ENCODE results near the gene PLCL2.

PLCL2 gene

GRCh38 chr3:17132286-17133115, 247.7 kb downstream of the PLCL2 start:
- DNase-seq = no peak

DNA sequence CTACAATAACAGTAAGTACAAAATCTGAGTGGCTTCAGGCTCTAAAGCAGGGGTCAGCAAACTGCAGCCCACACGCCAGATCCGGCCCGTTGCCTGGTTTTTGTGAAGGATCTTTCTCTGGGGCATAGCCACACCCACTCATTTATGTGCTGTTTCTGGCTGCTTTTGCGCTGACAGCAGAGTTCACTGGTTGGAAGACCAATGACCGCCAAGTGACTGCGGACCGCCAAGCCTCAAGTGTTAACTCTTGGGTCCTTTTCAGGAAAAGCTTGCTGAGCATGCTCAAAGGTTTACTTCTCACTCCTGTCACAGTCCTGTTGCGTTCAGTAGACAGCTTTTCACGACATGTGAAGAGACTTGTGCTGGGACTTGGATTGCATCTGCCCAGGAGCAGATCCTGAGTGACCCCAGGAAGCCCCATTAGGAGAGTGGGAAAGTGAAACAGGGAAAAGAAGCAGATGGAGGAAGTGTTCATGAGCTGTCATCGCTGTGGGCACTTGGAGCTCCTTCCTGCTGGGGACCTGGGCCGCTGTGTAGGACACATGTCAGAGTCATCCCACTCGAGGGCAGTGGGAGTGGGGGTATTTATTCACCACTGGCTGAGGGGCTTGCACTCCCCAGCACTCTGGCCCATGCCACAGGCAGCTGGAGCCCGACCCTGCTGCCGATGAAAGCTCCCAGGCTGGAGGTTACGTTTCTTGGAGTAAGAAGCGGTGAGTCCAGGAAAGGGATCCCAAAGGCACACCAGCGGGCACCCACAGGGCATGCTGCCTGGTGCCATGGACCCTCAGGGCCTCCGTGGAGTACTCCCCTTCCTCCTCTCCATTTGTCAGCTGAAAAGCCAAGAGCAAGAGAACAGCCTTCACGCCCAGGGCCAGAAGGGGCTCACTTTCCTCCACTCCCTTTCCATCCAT, 249.1 kb downstream of the PLCL2 start:
- DNase-seq = no peak

- DNase-seq = no peak
Measured at GRCh38 chr3:17135696-17136095, 250.9 kb downstream of the PLCL2 start.

GRCh38 chr3:17136136-17136721, 251.5 kb downstream of the PLCL2 start:
- no peak for DNase-seq

DNA sequence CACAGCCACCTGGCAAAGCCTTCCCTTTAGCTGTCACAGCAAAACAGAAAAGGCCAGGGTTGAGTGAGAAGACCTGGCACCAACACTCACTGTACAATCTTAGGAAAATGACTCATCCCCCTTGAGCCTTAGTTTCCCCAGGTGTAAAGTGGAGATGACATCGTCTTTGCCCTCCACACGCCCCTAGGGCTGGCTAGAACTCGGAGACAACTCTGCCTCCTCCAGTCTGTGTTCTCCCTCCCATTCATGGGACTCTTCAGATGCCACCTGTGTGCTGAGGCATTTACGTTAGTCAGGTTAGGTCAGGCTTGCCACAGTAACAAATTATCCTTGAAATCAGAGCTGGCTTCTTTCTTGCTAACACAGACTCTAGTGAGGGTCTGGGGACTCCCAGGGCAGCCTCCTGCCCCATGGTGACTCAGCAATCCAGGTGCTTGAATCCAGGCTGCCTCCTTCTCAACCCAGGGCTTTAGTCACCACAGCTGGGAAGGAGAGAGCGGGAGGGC, 252.6 kb downstream of the PLCL2 start:
- no peak for DNase-seq

GRCh38 chr3:17138246-17139039, 253.7 kb downstream of the PLCL2 start:
- no peak for DNase-seq

Measured in NCI-H146 (cell line).